K562 (cell line): ENCODE results near the gene ZEB2. TPM values are rescaled to one million over a fixed set of nuclear protein-coding genes. Genes with fewer than 3 reads are reported as not detected.

ENCODE experiments used
- ARNT ChIP-seq, 2 experiments: fragments of 450-650 bp; IDR thresholded peaks; 2 replicates each; pipeline ENCODE4 v1.6.1; 2016; ENCODE audit warnings: mild to moderate bottlenecking in 1 of 2
- BRCA1 ChIP-seq, 2 experiments: fragments of 450-650 bp in 1 of 2; sonication (generic) in 1 of 2; formaldehyde crosslinking in 1 of 2; IDR thresholded peaks; 2 replicates each; pipeline versions ENCODE4 v1.5.0 to v1.6.1; 2017 to 2020; ENCODE audit warnings: mild to moderate bottlenecking in 1 of 2, missing genetic modification reagents in 1 of 2
- CBX2 ChIP-seq: fragments of 200-600 bp; sonication (generic); IDR thresholded peaks from one replicate; pipeline ENCODE4 v1.6.1; 2012; ENCODE audit warnings: mild to moderate bottlenecking, low read length, inconsistent platforms; ENCODE audit not compliant: insufficient read depth, poor library complexity, severe bottlenecking
- GMEB1 ChIP-seq: fragments of 250-450 bp; sonication (Bioruptor Pico); IDR thresholded peaks from 2 replicates; pipeline ENCODE4 v1.4.0; 2020; ENCODE audit warnings: mild to moderate bottlenecking
- PHF8 ChIP-seq: fragments of 200-600 bp; sonication (generic); IDR thresholded peaks from 2 replicates; pipeline ENCODE4 v1.6.1; 2012; ENCODE audit warnings: mixed run types, mild to moderate bottlenecking, inconsistent platforms, low read length, moderate library complexity, borderline replicate concordance
- POLR2H ChIP-seq: IDR thresholded peaks from 2 replicates; pipeline ENCODE4 v1.6.1; 2016; ENCODE audit warnings: missing genetic modification characterization, low read depth, mild to moderate bottlenecking, control low read depth, missing compliant biosample characterization, moderate library complexity
- RFX5 ChIP-seq: IDR thresholded peaks from 2 replicates; pipeline ENCODE4 v1.6.1; 2011; ENCODE audit warnings: low read depth, mild to moderate bottlenecking, improper control_type of control experiment, low read length
- SMC3 ChIP-seq: conservative IDR thresholded peaks from 2 replicates; pipeline ENCODE4 v1.6.1; 2011; ENCODE audit warnings: low read depth, low read length, improper control_type of control experiment; ENCODE audit not compliant: insufficient read depth
- SP2 ChIP-seq: IDR thresholded peaks from 2 replicates; pipeline ENCODE4 v1.6.1; 2011; ENCODE audit warnings: mild to moderate bottlenecking, low read depth, low read length, moderate library complexity; ENCODE audit not compliant: poor library complexity, severe bottlenecking; ENCODE audit errors: extremely low read depth
- TEAD4 ChIP-seq, 2 experiments: sonication (generic) in 1 of 2; formaldehyde crosslinking in 1 of 2; IDR thresholded peaks; 2 replicates each; pipeline versions ENCODE4 v1.6.1 to v1.8.0; 2012 to 2022; ENCODE audit warnings: borderline replicate concordance in 1 of 2, inconsistent platforms in 1 of 2, low read length in 1 of 2, mild to moderate bottlenecking in 1 of 2, missing genetic modification reagents in 1 of 2
- ZHX1 ChIP-seq: fragments of 150-350 bp; conservative IDR thresholded peaks from 2 replicates; pipeline ENCODE4 v1.6.1; 2014; ENCODE audit warnings: low read length
- ZNF445 ChIP-seq: fragments of 250-450 bp; sonication (Bioruptor Pico); IDR thresholded peaks from 2 replicates; pipeline ENCODE4 v1.4.0; 2020; ENCODE audit warnings: low read depth, mild to moderate bottlenecking, moderate library complexity
- polyA plus RNA-seq, 8 experiments: library from polyadenylated mRNA; depleted of rRNA in 4 of 8; stranded (reverse) in 5 of 8; unstranded in 3 of 8; fragments of >200 nt; fragmentation: Nextera tagmentation in 2 of 8; fragmentation: Illumina TruSeq in 1 of 8; extraction: Ambion mirVana in 2 of 8; extraction: Trizol in 1 of 8; gene quantifications; 2 replicates each; pipeline versions ENCODE4 v1.2.1 to v1.2.3, GENCODE V29; 2011 to 2014; ENCODE audit warnings: inconsistent platforms in 1 of 8, missing spikeins in 1 of 8
- total RNA-seq, 7 experiments: library from RNA; depleted of rRNA in 6 of 7; stranded (reverse); fragments of >200 nt in 6 of 7; fragmentation: Illumina TruSeq in 2 of 7; extraction: Trizol in 2 of 7; gene quantifications; 2 replicates each; pipeline versions ENCODE4 v1.2.1 to v1.2.3, GENCODE V29; 2011 to 2021; ENCODE audit warnings: low replicate concordance in 1 of 7

ZEB2 gene
- total and polyA plus RNA-seq, 9 of the 15 experiments (the other 6 are each of a cell fraction or from before 2014, with no cell fraction given) = 15.1 to 113 (median 72.3) TPM

- TF ChIP-seq SP2 (no peak), ZHX1 (no peak), PHF8 (peak; percentile 40; the same call in 1 of the 2 replicates), RFX5 (no peak), TEAD4 (IDR thresholded peaks at IDR 0.05; ENCODE audit: low read length) (no peak), TEAD4 (CRISPR knock-in tag; IDR thresholded peaks at IDR 0.05; ENCODE audit: borderline replicate concordance) (no peak), ZNF445 (no peak), POLR2H (tag) (peak; percentile 45; the same call in 1 of the 2 replicates), ARNT (IDR thresholded peaks at IDR 0.05) (peak; percentile 44 to 54; a peak in 1 of 4 replicates), GMEB1 (CRISPR knock-in tag) (no peak), CBX2 (no peak), SMC3 (no peak), BRCA1 (IDR thresholded peaks at IDR 0.05) (no peak), BRCA1 (CRISPR knock-in tag; IDR thresholded peaks at IDR 0.05) (no peak)
Observed at GRCh38 chr2:144524118-144525009, 4.4 kb upstream of the ZEB2 start (continued).
